ENCODE data around the gene MESD. TPM values are rescaled to one million over a fixed set of nuclear protein-coding genes. Genes with fewer than 3 reads are reported as not detected.

Gene MESD
- total and polyA plus RNA-seq, 9 of the 15 experiments (the other 6 are each of a cell fraction or from before 2014, with no cell fraction given): 11.3 to 39.7 (median 22.8) TPM

DNA sequence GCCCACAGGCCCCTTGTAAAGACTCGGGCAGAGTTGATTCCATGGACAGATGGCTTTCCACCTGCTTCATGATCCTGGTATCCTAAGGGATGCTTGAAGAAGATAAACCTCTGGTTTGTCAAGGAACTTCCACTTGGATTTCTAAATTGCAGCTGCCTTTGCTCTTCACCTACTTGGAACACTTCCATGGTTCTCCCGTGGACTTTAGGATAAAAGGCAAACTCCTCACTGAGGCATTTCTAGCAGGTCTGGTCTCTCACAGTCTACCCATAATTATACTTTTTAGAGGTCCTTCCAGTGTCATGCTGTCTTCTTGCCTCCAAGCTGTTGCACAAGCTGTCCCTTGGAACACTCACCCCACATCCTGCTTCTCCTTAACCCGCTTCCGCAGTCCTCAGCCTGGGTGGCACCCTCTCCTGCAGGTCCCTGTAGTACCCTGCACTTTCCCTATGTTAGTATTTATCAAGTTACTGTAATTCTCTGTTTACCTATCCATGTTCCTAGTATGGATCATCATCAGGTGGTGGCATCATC, 23.8 kb upstream of the MESD start:
- Histone ChIP-seq H2AFZ (ENCODE audit: low read depth, low read length) (no peak overlapping the region), H3K36me3 (ENCODE audit: control insufficient read depth, insufficient read depth, low read length) (no peaks in the 10 kb centered on the region), H3K4me1 (replicated peaks in 1 of 2; ENCODE audit: control insufficient read depth in 2 of 2, insufficient read depth in 2 of 2, low read length in 2 of 2) (no peaks in the 10 kb centered on the region), H3K79me2 (ENCODE audit: control insufficient read depth, insufficient read depth, low read length) (no peaks in the 10 kb centered on the region), H3K27ac (ENCODE audit: extremely low read depth, low read depth, low read length) (no peak overlapping the region), H3K9ac (ENCODE audit: insufficient read depth in 1 of 2, low read depth in 2 of 2, low read length in 2 of 2) (no peak overlapping the region), H3K4me2 (ENCODE audit: insufficient read depth, low read length) (no peak overlapping the region), H4K20me1 (replicated peaks; ENCODE audit: control insufficient read depth, insufficient read depth, low read length) (no peaks in the 10 kb centered on the region), H3K4me3 (no peak overlapping the region), H3K9me3 (replicated peaks; ENCODE audit: control insufficient read depth, insufficient read depth, low read depth, low read length) (no peaks in the 10 kb centered on the region), H3K27me3 (ENCODE audit: control insufficient read depth in 2 of 2, insufficient read depth in 2 of 2, low read length in 2 of 2) (no peaks in the 10 kb centered on the region), H3K9me1 (ENCODE audit: control insufficient read depth, insufficient read depth, low read length) (no peaks in the 10 kb centered on the region)
- 44% methylated on average over 4 of the region's 4 CpGs for WGBS (ENCODE audit: insufficient coverage, low coverage, missing lambda C conversion rate)
- ATAC-seq (no peak), FAIRE-seq (no peak), DNase-seq (ENCODE audit: extremely low read depth in 1 of 4, low spot score in 3 of 4) (no peak)
- no TSS peak for BruUV-seq (replicated peaks)
- POLR2A ChIA-PET: interaction anchor here (0.5 to 2.0 kb wide), 3 partner anchors 11 to 101 kb away, joined by 3 to 8 read pairs (median 3); no protein-coding TSS in a partner anchor
- CTCF ChIA-PET (ENCODE audit: low intra/inter-chr PET ratio): no interaction called here
- TF ChIP-seq KLF10 (CRISPR knock-in tag; IDR thresholded peaks at IDR 0.05) (no peak), RBM14 (IDR thresholded peaks at IDR 0.05; ENCODE audit: borderline replicate concordance, insufficient read depth, low read depth, low read length) (no peak), MAFG (tag; conservative IDR thresholded peaks at IDR 0.05) (no peak), AFF4 (CRISPR knock-in tag; IDR thresholded peaks at IDR 0.05) (no peak), TAL1 (IDR thresholded peaks at IDR 0.05) (no peak), CBFA2T3 (IDR thresholded peaks at IDR 0.05) (no peak), XRCC5 (IDR thresholded peaks at IDR 0.05; ENCODE audit: low read depth, low read length) (no peak), STAT5A (IDR thresholded peaks at IDR 0.05; ENCODE audit: borderline replicate concordance, low read length) (no peak), SAFB (IDR thresholded peaks at IDR 0.05; ENCODE audit: borderline replicate concordance, low read depth, low read length) (no peak), RBBP5 (IDR thresholded peaks at IDR 0.05; ENCODE audit: borderline replicate concordance, insufficient read depth, low read length, poor library complexity, severe bottlenecking) (no peak), CBX5 (IDR thresholded peaks at IDR 0.05; ENCODE audit: borderline replicate concordance, low read depth) (no peak), OTX1 (CRISPR knock-in tag; IDR thresholded peaks at IDR 0.05) (no peak), KLF1 (tag; IDR thresholded peaks at IDR 0.05) (no peak), JUND (IDR thresholded peaks at IDR 0.05; ENCODE audit: borderline replicate concordance, low read depth, low read length) (no peak), JUND (tag; IDR thresholded peaks at IDR 0.05; ENCODE audit: borderline replicate concordance, low read depth, low read length) (no peak)
- TF ChIP-seq, protein P1, sequence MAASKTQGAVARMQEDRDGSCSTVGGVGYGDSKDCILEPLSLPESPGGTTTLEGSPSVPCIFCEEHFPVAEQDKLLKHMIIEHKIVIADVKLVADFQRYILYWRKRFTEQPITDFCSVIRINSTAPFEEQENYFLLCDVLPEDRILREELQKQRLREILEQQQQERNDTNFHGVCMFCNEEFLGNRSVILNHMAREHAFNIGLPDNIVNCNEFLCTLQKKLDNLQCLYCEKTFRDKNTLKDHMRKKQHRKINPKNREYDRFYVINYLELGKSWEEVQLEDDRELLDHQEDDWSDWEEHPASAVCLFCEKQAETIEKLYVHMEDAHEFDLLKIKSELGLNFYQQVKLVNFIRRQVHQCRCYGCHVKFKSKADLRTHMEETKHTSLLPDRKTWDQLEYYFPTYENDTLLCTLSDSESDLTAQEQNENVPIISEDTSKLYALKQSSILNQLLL (CRISPR knock-in tag; IDR thresholded peaks at IDR 0.05; ENCODE audit: borderline replicate concordance): no peak
- TF ChIP-seq, protein P2, sequence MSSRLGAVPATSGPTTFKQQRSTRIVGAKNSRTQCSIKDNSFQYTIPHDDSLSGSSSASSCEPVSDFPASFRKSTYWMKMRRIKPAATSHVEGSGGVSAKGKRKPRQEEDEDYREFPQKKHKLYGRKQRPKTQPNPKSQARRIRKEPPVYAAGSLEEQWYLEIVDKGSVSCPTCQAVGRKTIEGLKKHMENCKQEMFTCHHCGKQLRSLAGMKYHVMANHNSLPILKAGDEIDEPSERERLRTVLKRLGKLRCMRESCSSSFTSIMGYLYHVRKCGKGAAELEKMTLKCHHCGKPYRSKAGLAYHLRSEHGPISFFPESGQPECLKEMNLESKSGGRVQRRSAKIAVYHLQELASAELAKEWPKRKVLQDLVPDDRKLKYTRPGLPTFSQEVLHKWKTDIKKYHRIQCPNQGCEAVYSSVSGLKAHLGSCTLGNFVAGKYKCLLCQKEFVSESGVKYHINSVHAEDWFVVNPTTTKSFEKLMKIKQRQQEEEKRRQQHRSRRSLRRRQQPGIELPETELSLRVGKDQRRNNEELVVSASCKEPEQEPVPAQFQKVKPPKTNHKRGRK (tag; IDR thresholded peaks at IDR 0.05): no peak
- intact Hi-C loops (cut with micrococcal nuclease): no loop called here
- in situ Hi-C loops (cut with MboI): no loop called here
